ENCODE results near the gene SCGB2B2.
"Not testable (repeated sequence)": the region's sequence is repeated elsewhere in the genome, so short reads cannot be mapped to it uniquely, and the experiment has no call there.

The SCGB2B2 gene

GRCh38 chr19:34668077-34668689, 8.8 kb downstream of the SCGB2B2 start:
- DNase-seq, result not testable (repeated sequence)

- DNase-seq, result no peak
Observed at GRCh38 chr19:34667349-34668076, 9.4 kb downstream of the SCGB2B2 start.

- no peak for DNase-seq
Observed at GRCh38 chr19:34666958-34667265, 10.0 kb downstream of the SCGB2B2 start.

DNA sequence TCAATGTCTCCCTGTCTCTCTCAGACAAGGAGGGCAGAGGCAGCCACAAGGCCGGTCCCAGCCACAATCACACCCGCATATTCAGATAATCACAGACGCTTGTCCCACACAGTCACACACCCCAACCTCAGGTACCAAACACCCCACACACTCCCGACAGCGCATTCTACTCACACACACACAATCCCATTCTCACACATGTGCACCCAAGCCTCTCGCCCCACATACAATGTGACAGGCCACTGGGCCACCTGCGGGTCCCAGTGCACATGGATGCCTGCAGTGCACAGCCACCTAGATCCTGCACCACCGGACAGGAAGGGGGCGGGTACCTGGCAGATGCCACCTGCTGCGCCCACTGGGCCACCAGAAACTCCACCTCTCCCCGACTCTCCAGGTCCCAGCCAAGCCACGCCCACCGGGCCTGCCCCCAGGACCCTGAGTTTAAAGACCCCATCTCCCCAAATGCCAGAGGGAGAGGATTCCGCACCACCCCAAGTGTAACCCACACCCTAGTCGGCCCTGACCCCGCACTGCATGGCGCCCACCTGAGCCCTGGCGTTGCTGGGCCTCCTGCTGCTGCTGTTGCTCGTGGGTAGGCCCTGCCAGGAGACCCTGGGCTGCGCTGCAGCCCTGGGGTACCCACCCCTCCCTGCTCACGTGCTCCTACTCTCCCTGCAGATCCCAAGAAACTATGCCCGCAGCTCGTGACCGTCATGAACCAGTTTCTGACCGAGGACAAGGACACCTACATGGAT, 10.6 kb downstream of the SCGB2B2 start:
- DNase-seq, result no peak

- DNase-seq, result not testable (repeated sequence)
Observed at GRCh38 chr19:34665275-34665674, 11.7 kb downstream of the SCGB2B2 start.

DNA sequence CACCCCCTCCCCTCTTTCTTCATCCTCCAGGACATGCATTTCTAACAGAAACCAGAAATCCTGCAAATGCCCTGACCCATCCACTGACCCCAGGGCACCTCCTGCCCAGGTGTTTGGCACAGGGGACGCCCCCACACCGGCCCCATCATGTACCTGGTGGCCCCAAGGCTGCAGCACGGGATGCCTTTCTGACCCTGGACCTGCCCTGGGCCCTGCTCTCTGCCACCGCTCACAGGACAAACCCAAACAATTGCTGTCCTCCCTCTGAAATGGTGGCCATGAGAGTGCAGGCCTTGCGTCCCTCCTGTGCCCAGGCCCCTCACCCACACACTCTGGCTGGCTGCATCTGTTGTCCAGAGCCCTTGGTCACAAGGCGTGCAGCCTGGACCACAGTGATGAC, 12.1 kb downstream of the SCGB2B2 start:
- no peak for DNase-seq

GRCh38 chr19:34664168-34664567, 12.8 kb downstream of the SCGB2B2 start:
- no peak for DNase-seq

DNA sequence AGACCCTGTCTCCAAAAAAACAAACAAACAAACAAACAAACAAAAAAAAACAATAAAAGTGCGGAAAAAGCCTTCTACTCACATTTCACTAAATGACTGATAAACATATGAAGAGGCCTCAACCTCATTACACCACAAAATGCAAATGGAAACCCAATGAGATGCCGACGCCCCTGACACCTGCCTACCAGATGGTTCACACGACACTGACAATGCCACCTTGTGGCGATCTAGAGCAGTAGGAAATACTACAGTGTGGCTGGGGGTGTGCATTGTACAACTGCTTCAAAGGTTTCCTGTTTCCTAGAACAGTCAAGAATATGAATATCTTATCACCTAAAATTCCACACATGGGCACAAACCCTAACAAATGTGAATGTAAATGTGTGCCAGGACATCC, 14.0 kb downstream of the SCGB2B2 start:
- peak; percentile 32 for DNase-seq

- no peak for DNase-seq
Observed at GRCh38 chr19:34661357-34661756, 15.6 kb downstream of the SCGB2B2 start.

GRCh38 chr19:34655651-34656050, 21.3 kb downstream of the SCGB2B2 start:
- no peak for DNase-seq

DNA sequence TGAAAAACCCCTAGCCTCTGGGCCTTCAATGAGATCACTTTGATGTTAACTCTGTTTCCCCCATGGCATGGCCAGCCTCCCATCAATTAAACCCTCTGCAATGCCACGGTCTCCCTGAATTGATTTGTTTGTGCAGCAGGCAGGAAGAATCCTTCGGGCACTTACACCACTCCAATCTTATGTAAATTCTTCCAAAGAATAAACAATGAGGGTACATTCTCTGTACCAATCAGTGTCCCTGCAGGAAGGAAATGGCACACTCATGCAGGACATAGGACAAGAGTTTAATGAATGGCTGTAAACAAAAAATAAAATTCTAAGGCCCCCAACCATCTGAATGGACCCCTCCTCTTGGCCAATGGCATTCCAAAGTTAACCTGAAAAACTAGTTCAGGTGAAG, 22.2 kb downstream of the SCGB2B2 start:
- no peak for DNase-seq

- no peak for DNase-seq
Observed at GRCh38 chr19:34651747-34652146, 25.2 kb downstream of the SCGB2B2 start.

- DNase-seq, result no peak
Observed at GRCh38 chr19:34649886-34650543, 26.9 kb downstream of the SCGB2B2 start.

DNA sequence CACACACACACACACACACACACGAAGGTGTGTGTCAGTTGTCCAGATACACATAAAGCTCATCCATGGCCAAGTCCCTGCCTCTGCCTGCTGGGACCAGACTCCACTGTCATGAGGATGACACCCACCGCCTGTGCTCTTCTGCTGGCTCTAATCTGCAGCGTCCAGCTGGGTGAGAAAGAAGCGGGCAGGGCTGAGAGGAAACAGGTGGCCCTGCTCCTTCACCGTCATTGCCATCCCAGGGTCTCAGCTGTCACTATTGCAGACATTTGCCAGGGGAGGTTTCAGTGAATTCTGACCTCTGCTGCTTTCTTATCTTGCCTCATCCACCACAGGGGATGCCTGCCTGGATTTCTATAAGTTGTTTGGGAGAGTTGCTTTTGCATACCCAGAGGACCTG, 31.4 kb downstream of the SCGB2B2 start:
- no peak for DNase-seq

GRCh38 chr19:34644991-34645461, 31.9 kb downstream of the SCGB2B2 start:
- no peak for DNase-seq

DNA sequence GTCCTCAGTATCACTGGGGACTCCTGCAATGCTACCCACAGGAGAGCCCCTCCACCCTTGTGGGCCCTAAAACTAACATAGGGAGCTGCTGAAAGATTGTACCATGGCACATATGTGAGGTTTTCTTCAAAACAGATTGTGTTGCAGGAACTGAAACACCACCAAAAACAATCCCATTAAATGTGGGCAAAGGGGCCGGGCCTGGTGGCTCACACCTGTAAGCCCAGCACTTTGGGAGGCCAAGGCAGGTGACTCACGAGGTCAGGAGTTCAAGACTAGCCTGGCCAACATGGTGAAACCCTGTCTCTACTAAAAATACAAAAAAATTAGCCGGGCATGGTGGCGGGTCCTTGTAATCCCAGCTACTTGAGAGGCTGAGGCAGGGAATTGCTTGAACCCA, 34.7 kb downstream of the SCGB2B2 start:
- no peak for DNase-seq

DNA sequence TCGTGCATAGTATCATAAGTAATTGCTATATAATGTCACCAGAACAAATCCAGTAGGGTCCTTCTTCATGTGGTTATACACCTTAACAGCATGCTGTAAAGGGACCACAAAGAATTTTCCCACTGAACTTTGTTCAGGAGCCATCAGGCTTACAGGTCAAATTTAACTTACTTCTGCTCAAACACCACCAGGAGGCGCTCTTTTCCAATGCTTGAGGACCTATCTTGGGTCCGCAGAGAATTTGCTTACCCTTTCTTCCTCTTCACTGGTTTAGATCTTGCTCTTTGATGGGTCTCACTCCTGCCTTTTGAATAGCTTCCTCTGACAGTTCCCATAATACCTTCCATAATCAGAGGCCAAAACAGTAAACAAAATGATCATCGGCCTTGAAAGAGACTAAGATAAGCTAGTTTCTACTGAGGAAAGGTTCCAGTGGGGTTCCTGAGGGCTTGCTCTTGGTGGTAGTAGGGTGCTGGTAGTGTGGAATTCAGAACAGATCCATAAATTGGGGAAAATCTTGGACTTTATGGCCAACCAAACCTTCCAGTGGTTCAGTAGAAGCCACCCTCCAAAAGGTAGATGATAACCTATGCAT, 37.4 kb downstream of the SCGB2B2 start:
- DNase-seq, result peak; percentile 35

DNA sequence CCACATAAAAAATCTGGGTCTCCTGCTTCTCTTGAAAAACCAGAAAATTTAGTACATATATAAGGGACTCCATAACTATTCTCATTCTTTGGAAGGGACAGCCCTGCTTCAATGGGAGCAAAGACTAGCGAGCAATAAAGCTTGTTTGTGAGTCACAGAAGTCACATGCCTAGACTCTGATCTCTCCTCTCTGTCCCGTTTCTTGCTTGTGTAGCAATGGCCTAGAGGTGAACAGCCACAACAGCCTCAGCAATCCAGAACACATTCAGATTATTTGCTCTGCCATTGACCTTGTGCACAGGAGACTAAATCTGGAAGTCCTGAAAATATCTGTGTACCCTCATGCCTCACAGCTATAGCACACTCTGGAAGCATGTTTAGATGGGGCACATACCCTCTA, 43.2 kb downstream of the SCGB2B2 start:
- no peak for DNase-seq

All from CD4-positive, alpha-beta T cell treated with Interferon gamma for 1 hour (primary cell).